Fibroblast of lung (primary cell): ENCODE measurements around the gene ZNF544. TPM values are rescaled to one million over a fixed set of nuclear protein-coding genes. Genes with fewer than 3 reads are reported as not detected.

Experiments used
- DNase-seq, 2 donors: peaks; one replicate each; pipeline versions ENCODE4 v3.0.0 to v3.0.0-alpha.2; 2010; ENCODE audit warnings: low read depth in 2 of 2
- H2AFZ ChIP-seq: 2 replicates; pipeline ENCODE4 v1.5.1; 2012; ENCODE audit warnings: low read length, control low read depth, inconsistent platforms
- H3K27ac ChIP-seq: 2 replicates; pipeline ENCODE4 v1.5.1; 2011; ENCODE audit warnings: low read length, control low read depth; ENCODE audit not compliant: insufficient read depth
- H3K27me3 ChIP-seq: 2 replicates; pipeline ENCODE4 v1.5.1; 2011; ENCODE audit warnings: mild to moderate bottlenecking, low read length; ENCODE audit not compliant: control insufficient read depth, insufficient read depth
- H3K36me3 ChIP-seq: 2 replicates; pipeline ENCODE4 v1.5.1; 2011; ENCODE audit warnings: low read length; ENCODE audit not compliant: control insufficient read depth, insufficient read depth
- H3K4me1 ChIP-seq: 2 replicates; pipeline ENCODE4 v1.5.1; 2011; ENCODE audit warnings: low read length; ENCODE audit not compliant: control insufficient read depth, insufficient read depth; ENCODE audit errors: extremely low read depth
- H3K4me2 ChIP-seq: 2 replicates; pipeline ENCODE4 v1.5.1; 2011; ENCODE audit warnings: low read length, control low read depth; ENCODE audit not compliant: insufficient read depth; ENCODE audit errors: extremely low read depth
- H3K4me3 ChIP-seq, 4 experiments: fragments of 200-600 bp in 1 of 4; sonication (generic) in 1 of 4; replicated peaks in 1 of 4; 2 replicates each; pipeline ENCODE4 v1.5.1; 2011 to 2016; ENCODE audit warnings: low read length in 4 of 4, low read depth in 3 of 4, mild to moderate bottlenecking in 3 of 4, control low read depth in 2 of 4, inconsistent platforms in 1 of 4, mixed read lengths in 1 of 4; ENCODE audit not compliant: insufficient read depth in 1 of 4; ENCODE audit errors: control extremely low read depth in 1 of 4
- H3K79me2 ChIP-seq: 2 replicates; pipeline ENCODE4 v1.5.1; 2012; ENCODE audit warnings: mild to moderate bottlenecking, low read length, inconsistent platforms; ENCODE audit not compliant: control insufficient read depth, insufficient read depth
- H3K9ac ChIP-seq: 2 replicates; pipeline ENCODE4 v1.5.1; 2011; ENCODE audit warnings: mild to moderate bottlenecking, low read length, control low read depth; ENCODE audit not compliant: insufficient read depth
- H3K9me3 ChIP-seq: 2 replicates; pipeline ENCODE4 v1.5.1; 2012; ENCODE audit warnings: low read depth, low read length; ENCODE audit not compliant: control insufficient read depth, insufficient read depth
- H4K20me1 ChIP-seq: 2 replicates; pipeline ENCODE4 v1.5.1; 2011; ENCODE audit warnings: low read length; ENCODE audit not compliant: control insufficient read depth, insufficient read depth; ENCODE audit errors: extremely low read depth
- CTCF ChIP-seq, 2 donors: IDR thresholded peaks in 1 of 2; conservative IDR thresholded peaks in 1 of 2; 1 replicate in 1 of 2; 2 replicates in 1 of 2; pipeline ENCODE4 v1.5.1; 2011 to 2012; ENCODE audit warnings: low read length in 2 of 2, control low read depth in 1 of 2, inconsistent platforms in 1 of 2, low read depth in 1 of 2, mild to moderate bottlenecking in 1 of 2
- EZH2 ChIP-seq: IDR thresholded peaks from 2 replicates; pipeline ENCODE4 v1.5.1; 2012; ENCODE audit warnings: low read length, control low read depth, mild to moderate bottlenecking; ENCODE audit errors: missing control alignments
- polyA plus RNA-seq, 2 donors: library from polyadenylated mRNA; depleted of rRNA in 1 of 2; stranded (reverse) in 1 of 2; unstranded in 1 of 2; fragments of >200 nt; gene quantifications; 2 replicates each; pipeline ENCODE4 v1.2.1, GENCODE V29; 2011 to 2012; ENCODE audit warnings: missing spikeins in 1 of 2
- total RNA-seq: library from RNA; depleted of rRNA; stranded (reverse); fragments of >200 nt; gene quantifications from 2 replicates; pipeline ENCODE4 v1.2.1, GENCODE V29; 2014

Gene ZNF544
- total and polyA plus RNA-seq, 2 donors (not counting 1 experiment from before 2014, with no cell fraction given) = 17.6 to 40.8 TPM

- no peak overlapping the region for H3K4me2 ChIP-seq
Observed at GRCh38 chr19:58217607-58218391, 10.9 kb upstream of the ZNF544 start.

GRCh38 chr19:58218899-58219298 lies 9.8 kb upstream of the ZNF544 start:
- H3K4me3 ChIP-seq = no peak overlapping the region
- H3K4me2 ChIP-seq = no peak overlapping the region
- H4K20me1 ChIP-seq = no peaks in the 10 kb centered on the region
- no peaks in the 10 kb centered on the region for H3K36me3 ChIP-seq
- no peaks in the 10 kb centered on the region for H3K79me2 ChIP-seq
- H3K27me3 ChIP-seq = no peaks in the 10 kb centered on the region
- no peaks in the 10 kb centered on the region for H3K9me3 ChIP-seq
- TF ChIP-seq EZH2 (no peak), CTCF (conservative IDR thresholded peaks at IDR 0.05 in 1 of 2, IDR thresholded peaks at IDR 0.05 in 1 of 2; ENCODE audit: low read depth in 1 of 2, low read length in 2 of 2) (peak in 1 of 2 donors; percentile 12)
- DNase-seq = peak in 1 of 2 donors; percentile 25
- no peaks in the 10 kb centered on the region for H3K4me1 ChIP-seq
- H2AFZ ChIP-seq = no peak overlapping the region
- no peak overlapping the region for H3K27ac ChIP-seq
- H3K9ac ChIP-seq = no peak overlapping the region

More at GRCh38 chr19:58217607-58218391, 10.9 kb upstream of the ZNF544 start:
- Histone ChIP-seq H3K9ac (no peak overlapping the region), H2AFZ (no peak overlapping the region), H3K27ac (no peak overlapping the region), H3K4me3 (no peak overlapping the region), H3K4me1 (no peaks in the 10 kb centered on the region), H4K20me1 (no peaks in the 10 kb centered on the region), H3K9me3 (no peaks in the 10 kb centered on the region), H3K79me2 (no peaks in the 10 kb centered on the region), H3K27me3 (no peaks in the 10 kb centered on the region), H3K36me3 (peaks cover under 1% of the 10 kb centered on the region)
- TF ChIP-seq EZH2 = no peak
- no peak for TF ChIP-seq CTCF (conservative IDR thresholded peaks at IDR 0.05 in 1 of 2, IDR thresholded peaks at IDR 0.05 in 1 of 2; ENCODE audit: low read depth in 1 of 2, low read length in 2 of 2)
- DNase-seq = no peak

DNA sequence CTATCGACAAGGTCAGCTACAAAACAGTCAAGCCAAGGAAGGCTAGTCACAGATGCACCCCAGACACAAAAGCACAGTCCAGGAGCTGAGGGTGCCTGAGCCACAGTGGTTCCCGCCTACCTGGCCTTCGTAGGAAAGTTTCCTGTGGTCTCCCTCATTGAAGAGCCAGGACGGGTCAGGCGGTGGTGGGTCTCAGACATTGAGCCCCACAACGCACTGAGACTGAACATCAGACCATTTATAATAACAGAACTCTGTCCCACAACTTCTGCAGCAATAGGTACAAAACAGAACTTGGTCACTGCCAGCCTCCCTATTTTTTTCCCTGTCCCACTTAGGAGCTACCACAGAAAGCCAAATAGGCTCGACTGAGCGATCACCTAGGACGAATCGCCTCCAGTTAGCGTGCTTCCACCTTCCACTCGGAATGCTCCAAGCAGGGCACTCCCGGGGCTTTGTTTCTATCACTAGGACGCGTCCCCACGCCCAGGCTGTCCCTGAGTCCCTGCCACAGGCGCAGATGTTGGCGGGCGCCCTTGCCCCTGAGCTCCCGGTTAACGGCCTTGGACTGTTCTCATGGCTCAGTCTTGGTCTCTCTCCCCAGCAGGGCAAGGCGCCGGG lies 640 bp upstream of the ZNF544 start:
- Histone ChIP-seq H3K27me3 (no peaks in the 10 kb centered on the region), H3K4me3 (peak overlapping the region; percentile 72 to 84 (median 76)), H3K4me1 (peaks cover 3% of the 10 kb centered on the region), H3K27ac (peak overlapping the region; percentile 70), H3K4me2 (peak overlapping the region; percentile 98), H3K79me2 (no peaks in the 10 kb centered on the region), H4K20me1 (no peaks in the 10 kb centered on the region), H2AFZ (peak overlapping the region; percentile 88), H3K36me3 (peaks cover 12% of the 10 kb centered on the region), H3K9me3 (no peaks in the 10 kb centered on the region), H3K9ac (peak overlapping the region; percentile 75)
- DNase-seq = no peak
- no peak for TF ChIP-seq CTCF (conservative IDR thresholded peaks at IDR 0.05 in 1 of 2, IDR thresholded peaks at IDR 0.05 in 1 of 2; ENCODE audit: low read depth in 1 of 2, low read length in 2 of 2)
- TF ChIP-seq EZH2 = no peak
